ENCODE data around the gene DCC. TPM values are rescaled to one million over a fixed set of nuclear protein-coding genes. Genes with fewer than 3 reads are reported as not detected.

Gene DCC
- total and polyA plus RNA-seq, 9 of the 15 experiments (the other 6 are each of a cell fraction or from before 2014, with no cell fraction given): not detected

GRCh38 chr18:53135654-53136053 lies 795.7 kb downstream of the DCC start (continued):
- TF ChIP-seq GMEB1 (CRISPR knock-in tag; IDR thresholded peaks at IDR 0.05): no peak

DNA sequence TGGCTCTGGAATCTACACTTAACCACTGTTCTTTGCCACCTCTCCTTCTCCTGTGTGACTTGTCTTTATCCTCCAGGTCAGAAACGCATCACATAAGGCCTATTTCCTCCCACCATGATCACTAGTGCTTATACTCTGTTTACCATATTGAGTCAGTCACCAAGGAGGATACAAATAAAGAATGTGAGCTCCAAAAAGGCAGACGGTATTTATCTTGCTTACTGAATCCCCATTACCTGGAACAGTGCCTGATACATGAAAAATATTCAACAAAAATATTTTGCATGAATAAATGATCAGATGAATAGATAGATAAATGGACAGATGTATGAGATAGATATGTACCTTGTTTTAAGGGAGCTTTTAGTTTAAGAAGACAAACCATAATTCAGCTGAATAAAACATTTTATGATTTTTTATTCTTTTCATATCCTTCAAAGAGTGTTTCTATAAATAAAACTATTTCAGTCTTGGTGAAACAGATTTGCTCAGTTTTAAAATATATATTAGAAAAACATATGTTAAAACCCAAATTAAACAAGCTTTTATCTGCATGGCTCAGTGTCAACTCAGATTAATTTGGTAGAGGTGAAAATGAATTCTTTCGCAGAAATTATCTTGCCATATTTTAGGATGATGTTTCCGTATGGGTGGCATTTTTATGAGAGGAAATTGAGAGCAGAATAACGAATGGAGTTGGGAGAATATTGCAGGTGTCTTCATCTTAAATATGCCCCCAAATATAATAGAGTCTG lies 799.9 kb downstream of the DCC start:
- POLR2A ChIA-PET: no interaction called here
- CTCF ChIA-PET (ENCODE audit: low intra/inter-chr PET ratio): no interaction called here
- no peaks in the 10 kb centered on the region for H3K36me3 ChIP-seq (ENCODE audit: control insufficient read depth, insufficient read depth, low read length)
- no TSS peak for BruUV-seq (replicated peaks)
- WGBS (ENCODE audit: insufficient coverage, low coverage, missing lambda C conversion rate): 4% methylated on average over 5 of the region's 5 CpGs
- H3K4me1 ChIP-seq (replicated peaks in 1 of 2; ENCODE audit: control insufficient read depth in 2 of 2, insufficient read depth in 2 of 2, low read length in 2 of 2): no peaks in the 10 kb centered on the region
- H3K4me2 ChIP-seq (ENCODE audit: insufficient read depth, low read length): no peak overlapping the region
- no peak for ATAC-seq
- H2AFZ ChIP-seq (ENCODE audit: low read depth, low read length): no peak overlapping the region
- TF ChIP-seq GABPB1 (CRISPR knock-in tag; IDR thresholded peaks at IDR 0.05) (no peak), ELF1 (tag; IDR thresholded peaks at IDR 0.05) (no peak), GATA2 (CRISPR knock-in tag; IDR thresholded peaks at IDR 0.05) (no peak), ZNF311 (CRISPR knock-in tag; IDR thresholded peaks at IDR 0.05) (no peak), ZNF23 (CRISPR knock-in tag; IDR thresholded peaks at IDR 0.05) (no peak)
- H3K79me2 ChIP-seq (ENCODE audit: control insufficient read depth, insufficient read depth, low read length): no peaks in the 10 kb centered on the region
- no peaks in the 10 kb centered on the region for H4K20me1 ChIP-seq (replicated peaks; ENCODE audit: control insufficient read depth, insufficient read depth, low read length)
- in situ Hi-C loops (cut with MboI) (no loop called here), intact Hi-C loops (cut with micrococcal nuclease) (no loop called here)
- H3K9me3 ChIP-seq (replicated peaks; ENCODE audit: control insufficient read depth, insufficient read depth, low read depth, low read length): no peaks in the 10 kb centered on the region
- H3K27ac ChIP-seq (ENCODE audit: extremely low read depth, low read depth, low read length): no peak overlapping the region
- H3K4me3 ChIP-seq: no peak overlapping the region
- H3K9ac ChIP-seq (ENCODE audit: insufficient read depth in 1 of 2, low read depth in 2 of 2, low read length in 2 of 2): no peak overlapping the region
- H3K27me3 ChIP-seq (ENCODE audit: control insufficient read depth in 2 of 2, insufficient read depth in 2 of 2, low read length in 2 of 2): no peaks in the 10 kb centered on the region
- no peak for DNase-seq (ENCODE audit: extremely low read depth in 1 of 4, low spot score in 3 of 4)
- no peak for FAIRE-seq
- no peaks in the 10 kb centered on the region for H3K9me1 ChIP-seq (ENCODE audit: control insufficient read depth, insufficient read depth, low read length)

Data from K562 (cell line).